ENCODE results near the gene TRPM3.

TRPM3 gene

GRCh38 chr9:70561111-70561510 is 560.3 kb downstream of the TRPM3 start:
- DNase-seq (ENCODE audit: low read depth, low spot score): no peak

GRCh38 chr9:70559102-70559501 is 562.3 kb downstream of the TRPM3 start:
- DNase-seq (ENCODE audit: low read depth, low spot score): no peak

GRCh38 chr9:70557661-70558369 is 563.6 kb downstream of the TRPM3 start:
- DNase-seq (ENCODE audit: low read depth, low spot score): no peak

- DNase-seq (ENCODE audit: low read depth, low spot score): no peak
These were observed 564.6 kb downstream of the TRPM3 start for GRCh38 chr9:70556771-70557170.

- DNase-seq (ENCODE audit: low read depth, low spot score): no peak
These were observed 566.5 kb downstream of the TRPM3 start for GRCh38 chr9:70554881-70555280.

GRCh38 chr9:70553707-70554673 is 567.4 kb downstream of the TRPM3 start:
- DNase-seq (ENCODE audit: low read depth, low spot score): no peak

GRCh38 chr9:70552561-70552960 is 568.9 kb downstream of the TRPM3 start:
- no peak for DNase-seq (ENCODE audit: low read depth, low spot score)

- DNase-seq (ENCODE audit: low read depth, low spot score): no peak
These were observed 569.6 kb downstream of the TRPM3 start for GRCh38 chr9:70551801-70552200.

GRCh38 chr9:70551396-70551795 is 570.0 kb downstream of the TRPM3 start:
- no peak for DNase-seq (ENCODE audit: low read depth, low spot score)

- DNase-seq (ENCODE audit: low read depth, low spot score): no peak
These were observed 571.5 kb downstream of the TRPM3 start for GRCh38 chr9:70549926-70550325.

GRCh38 chr9:70542311-70542931 is 579.0 kb downstream of the TRPM3 start:
- no peak for DNase-seq (ENCODE audit: low read depth, low spot score)

- DNase-seq (ENCODE audit: low read depth, low spot score): no peak
These were observed 581.4 kb downstream of the TRPM3 start for GRCh38 chr9:70540016-70540415.

GRCh38 chr9:70539526-70539925 is 581.9 kb downstream of the TRPM3 start:
- no peak for DNase-seq (ENCODE audit: low read depth, low spot score)

- no peak for DNase-seq (ENCODE audit: low read depth, low spot score)
These were observed 582.4 kb downstream of the TRPM3 start for GRCh38 chr9:70539001-70539400.

- no peak for DNase-seq (ENCODE audit: low read depth, low spot score)
These were observed 584.3 kb downstream of the TRPM3 start for GRCh38 chr9:70537084-70537483.

- no peak for DNase-seq (ENCODE audit: low read depth, low spot score)
These were observed 585.7 kb downstream of the TRPM3 start for GRCh38 chr9:70535546-70536323.

GRCh38 chr9:70534471-70534870 is 587.0 kb downstream of the TRPM3 start:
- DNase-seq (ENCODE audit: low read depth, low spot score): no peak

- DNase-seq (ENCODE audit: low read depth, low spot score): no peak
These were observed 587.4 kb downstream of the TRPM3 start for GRCh38 chr9:70534061-70534460.

- no peak for DNase-seq (ENCODE audit: low read depth, low spot score)
These were observed 587.9 kb downstream of the TRPM3 start for GRCh38 chr9:70533492-70533891.

- DNase-seq (ENCODE audit: low read depth, low spot score): no peak
These were observed 588.7 kb downstream of the TRPM3 start for GRCh38 chr9:70532716-70533115.

GRCh38 chr9:70531311-70531710 is 590.1 kb downstream of the TRPM3 start:
- no peak for DNase-seq (ENCODE audit: low read depth, low spot score)

- no peak for DNase-seq (ENCODE audit: low read depth, low spot score)
These were observed 590.7 kb downstream of the TRPM3 start for GRCh38 chr9:70530716-70531115.
